ENCODE measurements around the gene PHAX. TPM values are rescaled to one million over a fixed set of nuclear protein-coding genes. Genes with fewer than 3 reads are reported as not detected.
"Not testable (repeated sequence)": the region's sequence is repeated elsewhere in the genome, so short reads cannot be mapped to it uniquely, and the experiment has no call there.

Gene PHAX
- total RNA-seq, 1 donor from 2014 or later, result 25.1 TPM

- intact Hi-C loops (cut with DNase I), result no loop called here
- no peak for TF ChIP-seq CTCF (IDR thresholded peaks at IDR 0.05)
- H3K9me3 ChIP-seq, result no peaks in the 10 kb centered on the region
- ATAC-seq (no peak), DNase-seq (no peak)
- H3K4me1 ChIP-seq, result no peaks in the 10 kb centered on the region
- no peaks in the 10 kb centered on the region for H3K36me3 ChIP-seq
- H3K27ac ChIP-seq, result no peak overlapping the region
- no peak overlapping the region for H3K4me3 ChIP-seq
- H3K27me3 ChIP-seq (ENCODE audit: low read depth), result no peaks in the 10 kb centered on the region
These were observed 50.3 kb downstream of the PHAX start for GRCh38 chr5:126651013-126651577.

GRCh38 chr5:126656401-126657007 lies 55.8 kb downstream of the PHAX start:
- Histone ChIP-seq H3K27me3 (ENCODE audit: low read depth) (no peaks in the 10 kb centered on the region), H3K4me3 (no peak overlapping the region), H3K36me3 (no peaks in the 10 kb centered on the region), H3K27ac (no peak overlapping the region), H3K9me3 (no peaks in the 10 kb centered on the region), H3K4me1 (no peaks in the 10 kb centered on the region)
- intact Hi-C loops (cut with DNase I), result no loop called here
- DNase-seq (no peak), ATAC-seq (no peak)
- TF ChIP-seq CTCF (IDR thresholded peaks at IDR 0.05), result peak; percentile 82

GRCh38 chr5:126658561-126658960 lies 57.8 kb downstream of the PHAX start:
- no peak for TF ChIP-seq CTCF (IDR thresholded peaks at IDR 0.05)
- H3K36me3 ChIP-seq, result no peaks in the 10 kb centered on the region
- H3K4me3 ChIP-seq, result no peak overlapping the region
- ATAC-seq (no peak), DNase-seq (no peak)
- no peaks in the 10 kb centered on the region for H3K27me3 ChIP-seq (ENCODE audit: low read depth)
- no peak overlapping the region for H3K27ac ChIP-seq
- no peaks in the 10 kb centered on the region for H3K4me1 ChIP-seq
- intact Hi-C loops (cut with DNase I), result no loop called here
- H3K9me3 ChIP-seq, result no peaks in the 10 kb centered on the region

- no peak overlapping the region for H3K27ac ChIP-seq
- TF ChIP-seq CTCF (IDR thresholded peaks at IDR 0.05), result no peak
- no peaks in the 10 kb centered on the region for H3K36me3 ChIP-seq
- H3K9me3 ChIP-seq, result no peaks in the 10 kb centered on the region
- intact Hi-C loops (cut with DNase I), result no loop called here
- H3K4me1 ChIP-seq, result no peaks in the 10 kb centered on the region
- ATAC-seq (no peak), DNase-seq (no peak)
- no peak overlapping the region for H3K4me3 ChIP-seq
- H3K27me3 ChIP-seq (ENCODE audit: low read depth), result no peaks in the 10 kb centered on the region
These were observed 59.2 kb downstream of the PHAX start for GRCh38 chr5:126659805-126660482.

GRCh38 chr5:126664586-126664985 lies 63.8 kb downstream of the PHAX start:
- H3K4me3 ChIP-seq, result no peak overlapping the region
- H3K9me3 ChIP-seq, result no peaks in the 10 kb centered on the region
- no peaks in the 10 kb centered on the region for H3K36me3 ChIP-seq
- H3K4me1 ChIP-seq, result no peaks in the 10 kb centered on the region
- no peak for TF ChIP-seq CTCF (IDR thresholded peaks at IDR 0.05)
- no peak overlapping the region for H3K27ac ChIP-seq
- intact Hi-C loops (cut with DNase I), result no loop called here
- H3K27me3 ChIP-seq (ENCODE audit: low read depth), result no peaks in the 10 kb centered on the region
- ATAC-seq, result no peak
- DNase-seq, result no peak

GRCh38 chr5:126670109-126670508 lies 69.4 kb downstream of the PHAX start:
- intact Hi-C loops (cut with DNase I), result loop anchor here (10.0 kb wide), 1 partner anchor 115 kb away; no protein-coding TSS in a partner anchor
- not testable (repeated sequence) for H3K36me3 ChIP-seq; H3K27ac ChIP-seq; H3K9me3 ChIP-seq; H3K4me1 ChIP-seq; H3K27me3 ChIP-seq (ENCODE audit: low read depth); ATAC-seq; DNase-seq; H3K4me3 ChIP-seq

GRCh38 chr5:126671681-126672080 lies 70.9 kb downstream of the PHAX start:
- ATAC-seq; H3K4me3 ChIP-seq; H3K9me3 ChIP-seq; H3K27ac ChIP-seq; H3K27me3 ChIP-seq (ENCODE audit: low read depth); H3K4me1 ChIP-seq; H3K36me3 ChIP-seq; DNase-seq: not testable (repeated sequence)
- intact Hi-C loops (cut with DNase I), result loop anchor here (10.0 kb wide), 1 partner anchor 113 kb away; no protein-coding TSS in a partner anchor

All from lower lobe of right lung (tissue), 2 donors.